ENCODE results near the gene UBE3C.
A peak's percentile ranks its signal among the peaks of the same experiment; 100 is the strongest.

DNA sequence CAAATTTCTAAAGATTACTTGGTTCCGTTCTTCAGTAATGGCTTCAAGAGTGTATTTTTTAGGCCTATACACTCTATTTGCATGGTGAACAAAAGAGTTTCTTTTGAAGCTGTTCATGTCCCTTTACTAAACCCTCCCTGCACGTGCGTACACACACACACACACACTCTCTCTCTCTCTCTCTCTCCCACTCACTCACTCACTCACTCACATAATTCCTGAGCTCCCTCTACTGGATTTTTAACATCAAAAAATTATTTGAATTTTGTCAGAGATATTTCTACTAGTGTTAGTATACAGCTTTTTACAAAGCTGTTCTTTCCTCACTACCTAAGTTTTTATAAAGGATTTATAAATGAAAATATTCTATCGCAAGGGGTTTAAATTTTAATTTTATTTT, 85.9 kb downstream of the UBE3C start:
- TF ChIP-seq, protein P1, sequence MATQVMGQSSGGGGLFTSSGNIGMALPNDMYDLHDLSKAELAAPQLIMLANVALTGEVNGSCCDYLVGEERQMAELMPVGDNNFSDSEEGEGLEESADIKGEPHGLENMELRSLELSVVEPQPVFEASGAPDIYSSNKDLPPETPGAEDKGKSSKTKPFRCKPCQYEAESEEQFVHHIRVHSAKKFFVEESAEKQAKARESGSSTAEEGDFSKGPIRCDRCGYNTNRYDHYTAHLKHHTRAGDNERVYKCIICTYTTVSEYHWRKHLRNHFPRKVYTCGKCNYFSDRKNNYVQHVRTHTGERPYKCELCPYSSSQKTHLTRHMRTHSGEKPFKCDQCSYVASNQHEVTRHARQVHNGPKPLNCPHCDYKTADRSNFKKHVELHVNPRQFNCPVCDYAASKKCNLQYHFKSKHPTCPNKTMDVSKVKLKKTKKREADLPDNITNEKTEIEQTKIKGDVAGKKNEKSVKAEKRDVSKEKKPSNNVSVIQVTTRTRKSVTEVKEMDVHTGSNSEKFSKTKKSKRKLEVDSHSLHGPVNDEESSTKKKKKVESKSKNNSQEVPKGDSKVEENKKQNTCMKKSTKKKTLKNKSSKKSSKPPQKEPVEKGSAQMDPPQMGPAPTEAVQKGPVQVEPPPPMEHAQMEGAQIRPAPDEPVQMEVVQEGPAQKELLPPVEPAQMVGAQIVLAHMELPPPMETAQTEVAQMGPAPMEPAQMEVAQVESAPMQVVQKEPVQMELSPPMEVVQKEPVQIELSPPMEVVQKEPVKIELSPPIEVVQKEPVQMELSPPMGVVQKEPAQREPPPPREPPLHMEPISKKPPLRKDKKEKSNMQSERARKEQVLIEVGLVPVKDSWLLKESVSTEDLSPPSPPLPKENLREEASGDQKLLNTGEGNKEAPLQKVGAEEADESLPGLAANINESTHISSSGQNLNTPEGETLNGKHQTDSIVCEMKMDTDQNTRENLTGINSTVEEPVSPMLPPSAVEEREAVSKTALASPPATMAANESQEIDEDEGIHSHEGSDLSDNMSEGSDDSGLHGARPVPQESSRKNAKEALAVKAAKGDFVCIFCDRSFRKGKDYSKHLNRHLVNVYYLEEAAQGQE (IDR thresholded peaks at IDR 0.05; ENCODE audit: low read depth), result no peak
- TF ChIP-seq TEAD4 (IDR thresholded peaks at IDR 0.05) (no peak), TAF1 (IDR thresholded peaks at IDR 0.05; ENCODE audit: low read depth) (no peak), CEBPB (IDR thresholded peaks at IDR 0.05) (no peak), RAD21 (IDR thresholded peaks at IDR 0.05; ENCODE audit: low read depth) (0 out of 2 replicates have a peak, but pooled peaks have one; percentile 5), EGR1 (IDR thresholded peaks at IDR 0.05) (no peak), CREB1 (IDR thresholded peaks at IDR 0.05; ENCODE audit: low read depth) (no peak)
- TF ChIP-seq, protein P2, sequence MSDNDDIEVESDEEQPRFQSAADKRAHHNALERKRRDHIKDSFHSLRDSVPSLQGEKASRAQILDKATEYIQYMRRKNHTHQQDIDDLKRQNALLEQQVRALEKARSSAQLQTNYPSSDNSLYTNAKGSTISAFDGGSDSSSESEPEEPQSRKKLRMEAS (IDR thresholded peaks at IDR 0.05), result no peak
- TF ChIP-seq, protein P3, sequence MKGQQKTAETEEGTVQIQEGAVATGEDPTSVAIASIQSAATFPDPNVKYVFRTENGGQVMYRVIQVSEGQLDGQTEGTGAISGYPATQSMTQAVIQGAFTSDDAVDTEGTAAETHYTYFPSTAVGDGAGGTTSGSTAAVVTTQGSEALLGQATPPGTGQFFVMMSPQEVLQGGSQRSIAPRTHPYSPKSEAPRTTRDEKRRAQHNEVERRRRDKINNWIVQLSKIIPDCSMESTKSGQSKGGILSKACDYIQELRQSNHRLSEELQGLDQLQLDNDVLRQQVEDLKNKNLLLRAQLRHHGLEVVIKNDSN (IDR thresholded peaks at IDR 0.05), result no peak

Measured in Ishikawa (cell line).